Measurements from ENCODE around the gene TMEM31. TPM values are rescaled to one million over a fixed set of nuclear protein-coding genes. Genes with fewer than 3 reads are reported as not detected.
A peak's percentile ranks its signal among the peaks of the same experiment; 100 is the strongest.

TMEM31 gene
- total RNA-seq, 4 donors from 2014 or later = not detected

DNA sequence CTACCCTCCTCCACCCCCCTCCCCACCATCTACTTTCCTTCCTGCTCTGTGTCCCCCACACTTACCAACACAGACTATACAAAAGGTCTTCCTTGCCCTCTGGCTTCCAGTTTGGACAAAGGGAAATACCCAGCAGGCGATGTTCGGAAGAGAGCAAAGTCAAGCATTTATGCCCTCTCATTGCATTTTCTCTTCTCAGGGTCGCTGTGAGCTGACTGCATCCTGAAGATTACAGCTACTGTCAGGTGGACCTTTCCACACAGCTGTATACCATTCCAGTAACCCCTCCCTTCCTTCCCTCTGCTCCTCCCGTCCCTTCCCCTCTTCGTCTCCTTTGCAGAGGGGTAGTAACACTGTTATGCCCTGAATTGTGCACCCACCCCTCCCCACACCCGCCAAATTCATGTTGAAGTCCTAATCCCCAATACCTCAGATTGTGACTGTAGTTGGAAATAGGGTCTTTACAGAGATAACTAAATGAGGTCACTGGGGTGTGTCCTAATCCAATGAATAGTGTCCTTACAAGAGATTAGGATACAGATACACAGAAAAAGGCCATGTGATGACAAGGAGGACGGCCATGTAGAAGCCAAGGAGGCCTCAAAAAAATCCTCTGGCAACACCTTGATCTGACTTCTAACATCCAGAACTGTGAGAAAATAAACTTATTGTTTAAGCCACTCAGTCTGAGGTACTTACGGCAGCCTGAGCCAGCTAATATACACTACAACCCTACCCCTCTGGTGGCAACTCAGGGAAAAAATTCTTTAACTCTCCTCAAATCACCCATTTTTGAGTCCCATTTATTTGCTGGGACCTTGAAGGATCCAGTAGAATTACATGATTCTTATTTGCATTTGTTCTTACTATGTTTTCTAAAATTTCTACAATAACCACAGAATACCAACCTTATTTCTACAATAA is 35.9 kb upstream of the TMEM31 start:
- DNase-seq = no peak
- Histone ChIP-seq H3K4me3 (no peak overlapping the region), H3K9me3 (no peaks in the 10 kb centered on the region), H3K27ac (no peak overlapping the region), H3K27me3 (no peaks in the 10 kb centered on the region), H3K36me3 (peaks cover 0 to 53% (median 0%) of the 10 kb centered on the region in 3 donors), H3K4me1 (no peaks in the 10 kb centered on the region)
- no peak for TF ChIP-seq POLR2A (IDR thresholded peaks at IDR 0.05)
- TF ChIP-seq, protein P1, sequence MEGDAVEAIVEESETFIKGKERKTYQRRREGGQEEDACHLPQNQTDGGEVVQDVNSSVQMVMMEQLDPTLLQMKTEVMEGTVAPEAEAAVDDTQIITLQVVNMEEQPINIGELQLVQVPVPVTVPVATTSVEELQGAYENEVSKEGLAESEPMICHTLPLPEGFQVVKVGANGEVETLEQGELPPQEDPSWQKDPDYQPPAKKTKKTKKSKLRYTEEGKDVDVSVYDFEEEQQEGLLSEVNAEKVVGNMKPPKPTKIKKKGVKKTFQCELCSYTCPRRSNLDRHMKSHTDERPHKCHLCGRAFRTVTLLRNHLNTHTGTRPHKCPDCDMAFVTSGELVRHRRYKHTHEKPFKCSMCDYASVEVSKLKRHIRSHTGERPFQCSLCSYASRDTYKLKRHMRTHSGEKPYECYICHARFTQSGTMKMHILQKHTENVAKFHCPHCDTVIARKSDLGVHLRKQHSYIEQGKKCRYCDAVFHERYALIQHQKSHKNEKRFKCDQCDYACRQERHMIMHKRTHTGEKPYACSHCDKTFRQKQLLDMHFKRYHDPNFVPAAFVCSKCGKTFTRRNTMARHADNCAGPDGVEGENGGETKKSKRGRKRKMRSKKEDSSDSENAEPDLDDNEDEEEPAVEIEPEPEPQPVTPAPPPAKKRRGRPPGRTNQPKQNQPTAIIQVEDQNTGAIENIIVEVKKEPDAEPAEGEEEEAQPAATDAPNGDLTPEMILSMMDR (IDR thresholded peaks at IDR 0.05) = no peak
- WGBS, 2 donors = 60 to 84% methylated on average over 7 to 8 of the region's 8 CpGs
- intact Hi-C loops (cut with DNase I) = no loop called here

DNA sequence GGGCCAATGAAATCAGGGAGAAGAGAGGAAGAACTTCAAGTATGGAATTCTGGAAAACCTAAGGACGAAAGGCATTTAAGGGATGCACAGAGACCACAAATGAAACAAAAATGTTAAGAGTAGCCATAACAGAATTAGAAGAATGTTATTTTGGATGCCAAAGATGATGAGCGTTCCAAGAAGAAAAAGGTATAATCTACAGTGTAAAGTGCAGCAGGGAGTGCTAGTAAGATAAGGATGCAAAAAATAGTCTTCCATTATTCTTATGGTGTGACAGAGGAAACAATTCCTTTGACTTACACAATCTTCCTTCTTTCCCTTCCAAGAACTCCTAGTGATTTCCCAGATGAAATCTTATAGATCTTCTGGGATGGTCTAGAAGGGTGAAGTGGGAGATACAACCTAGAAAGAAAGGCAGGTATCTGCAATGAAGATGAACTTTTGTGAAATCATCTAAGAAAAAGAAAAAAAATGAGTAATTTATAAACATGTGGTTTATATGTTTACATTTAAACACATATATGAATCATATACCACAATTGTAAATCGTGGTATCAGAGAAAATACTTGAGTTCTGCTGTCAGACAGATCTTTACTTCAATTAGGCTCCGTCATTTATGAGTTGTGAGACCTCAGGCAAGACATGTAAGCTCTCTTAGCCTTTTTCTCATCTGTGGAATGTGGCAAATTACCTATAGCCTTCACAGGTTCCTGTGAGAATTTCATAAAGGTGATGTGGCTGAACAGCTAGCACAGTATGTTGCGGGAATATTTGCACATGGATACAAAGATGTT is 32.3 kb upstream of the TMEM31 start:
- 68 to 82% methylated on average over 5 of the region's 5 CpGs for WGBS, 2 donors
- TF ChIP-seq, protein P1 (IDR thresholded peaks at IDR 0.05) = no peak
- TF ChIP-seq POLR2A (IDR thresholded peaks at IDR 0.05) = no peak
- no peaks in the 10 kb centered on the region for H3K27me3 ChIP-seq
- no peak for DNase-seq
- intact Hi-C loops (cut with DNase I) = no loop called here
- H3K9me3 ChIP-seq = no peaks in the 10 kb centered on the region
- no peak overlapping the region for H3K4me3 ChIP-seq
- H3K27ac ChIP-seq = no peak overlapping the region
- peaks cover 0 to 88% (median 0%) of the 10 kb centered on the region in 3 donors for H3K36me3 ChIP-seq
- H3K4me1 ChIP-seq = peaks cover 0 to 10% (median 0%) of the 10 kb centered on the region in 3 donors

DNA sequence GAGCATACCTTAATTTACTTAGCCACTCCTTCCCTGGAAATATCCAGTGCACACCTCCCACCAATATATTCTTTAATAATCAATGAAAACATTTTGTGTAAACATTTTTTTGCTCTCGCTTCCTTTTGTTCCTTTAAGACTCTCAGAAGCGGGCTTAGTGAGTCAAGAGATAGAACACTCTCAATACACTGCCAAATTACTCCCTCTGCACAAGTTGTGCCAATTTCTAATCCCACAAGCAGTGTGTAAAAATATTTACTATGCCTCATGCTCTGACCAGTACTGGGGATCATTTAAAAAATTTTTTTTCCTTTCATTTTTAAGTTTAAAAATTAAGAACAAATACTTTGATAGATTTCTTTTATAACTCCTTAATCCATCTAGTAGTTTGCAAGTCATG is 29.3 kb upstream of the TMEM31 start:
- no peak for TF ChIP-seq POLR2A (IDR thresholded peaks at IDR 0.05)
- TF ChIP-seq, protein P1 (IDR thresholded peaks at IDR 0.05) = no peak
- Histone ChIP-seq H3K9me3 (no peaks in the 10 kb centered on the region), H3K36me3 (peaks cover 0 to 84% (median 0%) of the 10 kb centered on the region in 3 donors), H3K27me3 (no peaks in the 10 kb centered on the region), H3K27ac (no peak overlapping the region), H3K4me3 (no peak overlapping the region), H3K4me1 (peaks cover 0 to 32% (median 0%) of the 10 kb centered on the region in 3 donors)
- 44 to 78% methylated on average over 2 of the region's 2 CpGs for WGBS, 2 donors
- no peak for DNase-seq
- intact Hi-C loops (cut with DNase I) = no loop called here

DNA sequence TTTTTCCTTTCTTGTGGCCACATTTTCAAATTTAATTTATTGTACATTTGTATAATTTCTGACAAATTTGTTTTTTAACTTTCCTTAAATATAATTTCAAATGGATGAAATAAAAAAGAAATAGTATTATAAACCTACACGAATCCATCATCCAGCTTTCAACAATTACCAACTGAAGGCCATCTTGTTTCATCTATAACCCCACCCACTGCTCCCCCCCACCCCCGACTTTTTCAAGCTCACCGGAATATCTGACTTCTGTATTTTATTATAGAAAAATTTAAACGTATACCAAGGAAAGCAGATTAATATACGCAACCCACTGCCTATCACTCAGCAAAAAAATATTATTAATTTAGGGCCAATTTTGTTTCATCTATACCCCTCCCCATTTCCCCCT is 25.3 kb upstream of the TMEM31 start:
- Histone ChIP-seq H3K27ac (peak overlapping the region; percentile 88 to 95 (median 94)), H3K4me1 (peaks cover 0 to 32% (median 0%) of the 10 kb centered on the region in 3 donors), H3K27me3 (no peaks in the 10 kb centered on the region), H3K36me3 (peaks cover 0 to 47% (median 0%) of the 10 kb centered on the region in 3 donors), H3K4me3 (peak overlapping the region; percentile 44 to 63 (median 59)), H3K9me3 (no peaks in the 10 kb centered on the region)
- intact Hi-C loops (cut with DNase I) = no loop called here
- no peak for DNase-seq
- 2 to 32% methylated on average over 5 of the region's 5 CpGs for WGBS, 2 donors
- no peak for TF ChIP-seq POLR2A (IDR thresholded peaks at IDR 0.05)
- TF ChIP-seq, protein P1 (IDR thresholded peaks at IDR 0.05) = no peak

Measured in esophagus squamous epithelium (tissue), 5 donors.